DOHH2 (cell line): ENCODE results near the gene ARID1B.

Experiments
- CTCF ChIP-seq: fragments of 200-600 bp; sonication (generic); IDR thresholded peaks from one replicate; pipeline ENCODE4 v1.5.1; 2014; ENCODE audit warnings: antibody characterized with exemption, mild to moderate bottlenecking, low read depth, low read length; ENCODE audit not compliant: poor library complexity, severe bottlenecking
- EZH2phosphoT487 ChIP-seq: fragments of 200-600 bp; sonication (generic); IDR thresholded peaks from 2 replicates; pipeline ENCODE4 v1.6.1; 2017; ENCODE audit warnings: borderline replicate concordance, mild to moderate bottlenecking, antibody characterized with exemption, low read length, moderate library complexity, mixed read lengths

GRCh38 chr6:157187182-157188083, 410.3 kb downstream of the ARID1B start:
- no peak for TF ChIP-seq CTCF
- TF ChIP-seq EZH2phosphoT487, result no peak
